Activated T-cell treated with anti-CD3 and anti-CD28 coated beads for 48 hours (primary cell): ENCODE data around the gene PPP4R2.
"Not testable (repeated sequence)": the region's sequence is repeated elsewhere in the genome, so short reads cannot be mapped to it uniquely, and the experiment has no call there.

Experiments
- DNase-seq: peaks from one replicate; pipeline ENCODE4 v3.0.0-alpha.2; 2020; ENCODE audit warnings: low read depth

Gene PPP4R2

DNA sequence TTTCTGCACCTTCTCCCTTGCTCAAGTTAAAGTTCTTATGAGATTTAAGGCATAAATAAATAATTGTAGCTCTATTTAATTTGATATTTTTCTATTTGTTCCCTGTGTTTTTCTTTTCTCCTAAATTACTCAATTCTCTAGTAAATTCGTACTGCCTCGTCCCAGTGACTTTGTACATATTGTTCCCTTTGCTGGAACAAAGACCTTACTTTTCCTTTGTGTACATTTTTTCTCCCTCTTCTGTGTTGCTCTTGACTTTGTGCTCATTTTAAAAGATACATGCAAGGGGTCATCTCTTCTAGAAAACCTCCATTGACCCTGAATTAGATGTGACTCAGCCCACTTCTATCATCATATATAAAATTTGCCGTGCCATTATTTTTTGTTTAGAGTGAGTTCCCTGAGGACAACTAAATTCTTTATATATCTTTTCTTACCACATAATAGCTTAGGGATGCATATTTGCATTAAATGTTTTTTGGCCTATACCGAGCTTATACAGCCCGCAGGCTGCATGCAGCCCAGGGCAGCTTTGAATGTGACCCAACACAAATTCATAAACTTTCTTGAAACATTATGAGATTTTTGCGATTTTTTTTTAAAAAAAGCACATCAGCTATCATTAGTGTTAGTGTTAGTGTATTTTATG is 29.6 kb downstream of the PPP4R2 start:
- DNase-seq: no peak

DNA sequence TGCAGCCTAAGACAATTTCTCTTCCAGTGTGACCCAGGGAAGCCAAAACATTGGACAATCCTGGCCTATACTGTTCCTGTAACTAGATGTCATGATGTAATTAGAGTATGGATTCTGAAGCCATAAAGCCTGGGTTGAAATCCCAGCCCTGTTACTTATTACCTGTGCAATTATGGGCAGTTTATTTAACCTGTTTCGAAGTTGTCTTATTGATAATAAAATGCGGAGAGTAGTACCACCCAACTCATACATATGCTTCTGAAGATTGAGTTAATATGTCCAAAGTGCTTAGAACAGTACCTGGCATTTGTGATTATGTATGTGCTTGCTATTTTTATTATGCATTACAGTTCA is 30.1 kb downstream of the PPP4R2 start:
- DNase-seq: no peak

DNA sequence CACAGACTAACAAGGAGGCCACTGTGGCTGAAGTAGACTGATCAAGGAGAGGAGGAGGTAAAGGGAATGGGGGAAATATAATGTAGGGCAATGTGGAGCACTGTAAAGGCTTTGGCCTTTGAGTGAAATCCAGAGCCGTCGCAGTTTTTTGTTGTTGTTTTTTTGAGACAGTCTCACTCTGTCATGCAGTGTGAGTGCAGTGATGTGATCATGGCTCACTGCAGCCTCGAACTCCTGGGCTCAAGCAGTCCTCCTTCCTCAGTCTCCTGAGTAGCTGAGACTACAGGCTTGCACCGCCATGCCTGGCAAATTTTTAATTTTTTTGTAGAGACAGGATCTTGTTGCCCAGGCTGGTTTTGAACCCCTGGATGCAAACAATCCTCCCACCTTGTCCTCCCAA is 32.2 kb downstream of the PPP4R2 start:
- no peak for DNase-seq

DNA sequence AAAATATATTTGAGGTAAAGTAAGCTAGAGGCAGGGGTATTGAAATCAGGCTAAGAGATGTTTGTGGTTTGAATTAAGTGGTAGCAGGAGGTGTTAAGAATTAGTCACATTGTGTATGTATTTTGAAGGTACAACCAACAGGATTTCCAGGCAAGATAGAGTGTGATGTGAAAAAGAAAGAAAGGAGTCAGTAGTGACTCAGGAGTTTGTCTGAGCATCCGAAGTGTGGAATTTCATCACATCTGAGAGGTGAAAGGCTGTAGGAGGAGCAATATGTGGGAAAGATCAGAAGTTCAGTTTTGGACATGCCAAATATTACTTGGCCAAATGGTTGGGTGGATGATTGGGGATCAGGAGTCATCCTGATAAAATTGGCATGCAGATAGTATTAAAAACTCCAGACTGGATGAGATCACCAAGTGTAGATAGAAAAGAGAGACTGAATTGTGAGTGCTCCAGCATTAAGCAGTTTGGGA is 32.7 kb downstream of the PPP4R2 start:
- no peak for DNase-seq

DNA sequence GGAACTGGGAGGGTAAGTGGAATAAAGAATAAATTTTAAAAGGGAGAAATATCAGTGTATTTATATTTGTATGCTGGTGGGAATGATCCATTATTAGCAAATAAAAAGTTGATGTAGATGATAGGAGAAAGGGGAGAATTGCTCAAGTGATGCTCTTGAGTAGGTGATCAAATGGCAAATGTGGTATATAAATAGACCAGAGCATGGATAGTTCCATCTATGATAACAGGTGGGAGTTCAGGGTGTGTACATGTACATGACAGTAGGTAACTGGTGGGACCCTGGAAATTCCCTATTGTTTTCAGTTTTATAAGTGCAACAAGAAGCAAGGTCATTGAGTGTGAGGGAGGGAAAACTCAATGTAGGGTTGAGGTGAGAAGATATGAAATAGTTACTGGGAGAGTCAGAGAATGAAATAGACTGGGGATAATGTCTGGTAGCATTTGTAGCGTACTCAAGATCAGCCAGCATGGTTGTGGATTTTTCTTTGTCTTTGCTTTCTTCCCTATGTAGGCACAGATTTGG is 33.5 kb downstream of the PPP4R2 start:
- DNase-seq: no peak

DNA sequence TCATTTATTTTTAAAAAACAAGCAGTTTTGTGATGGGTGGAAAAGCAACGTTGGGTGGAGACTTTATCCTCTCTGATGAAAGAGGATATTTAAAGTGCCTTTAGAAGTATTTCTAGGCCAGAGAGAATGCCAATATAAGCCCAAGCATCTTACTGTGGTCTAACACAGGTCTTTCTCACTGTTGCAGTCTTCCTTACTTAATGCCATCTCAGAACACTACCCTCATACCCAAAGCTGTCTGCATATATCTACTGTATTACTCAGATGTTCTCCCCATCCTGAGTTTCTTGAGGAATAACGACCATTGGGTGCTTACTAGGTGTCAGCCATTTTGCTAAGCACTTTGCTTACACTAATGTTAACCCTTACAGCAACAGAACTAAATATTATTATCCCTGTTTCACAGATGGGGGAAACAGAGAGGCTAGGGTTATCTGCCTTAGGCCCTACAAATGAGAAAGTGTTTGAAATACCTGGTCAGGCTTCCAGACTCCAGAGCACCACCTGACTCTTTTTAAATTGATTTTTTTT is 35.0 kb downstream of the PPP4R2 start:
- DNase-seq: no peak

DNA sequence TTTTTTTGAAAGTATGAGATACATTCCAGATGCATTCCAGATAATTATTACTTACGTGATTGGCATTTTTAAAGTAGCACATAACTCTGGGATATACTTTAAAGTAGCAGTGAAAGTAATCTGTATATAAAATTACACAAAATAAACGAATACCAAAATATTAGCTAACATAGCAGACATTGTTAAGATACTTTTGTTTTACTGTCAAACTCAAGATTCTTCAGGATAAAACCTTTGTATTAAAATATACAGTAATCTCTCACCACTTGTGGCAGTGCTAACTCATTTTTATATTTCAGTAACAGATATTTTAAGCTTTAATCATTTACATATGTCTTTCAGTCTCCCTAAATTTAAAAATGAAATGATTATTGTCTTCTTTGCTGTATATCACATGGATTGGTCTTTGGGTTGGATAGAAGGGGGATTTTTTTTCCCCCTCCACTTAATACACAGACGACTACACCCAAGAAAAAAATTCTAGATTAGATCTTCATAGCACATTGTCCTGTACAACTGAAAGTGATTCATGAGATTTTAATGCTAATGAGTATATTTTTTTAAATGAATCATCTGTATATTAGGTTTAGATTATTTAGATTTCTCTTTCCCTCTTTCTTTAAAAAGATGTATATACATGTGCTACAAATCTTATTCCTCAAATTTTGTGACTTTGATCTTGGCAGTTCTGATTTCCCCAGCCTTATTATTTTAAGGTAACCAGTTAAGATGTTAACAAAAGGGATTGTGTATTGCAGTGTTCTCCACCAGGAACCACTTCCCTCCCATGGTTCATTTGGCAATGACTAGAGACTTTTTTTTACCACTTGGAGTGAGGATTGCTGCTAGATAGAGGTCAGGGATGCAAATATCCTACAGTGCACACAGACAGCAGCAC is 40.3 kb downstream of the PPP4R2 start:
- no peak for DNase-seq

DNA sequence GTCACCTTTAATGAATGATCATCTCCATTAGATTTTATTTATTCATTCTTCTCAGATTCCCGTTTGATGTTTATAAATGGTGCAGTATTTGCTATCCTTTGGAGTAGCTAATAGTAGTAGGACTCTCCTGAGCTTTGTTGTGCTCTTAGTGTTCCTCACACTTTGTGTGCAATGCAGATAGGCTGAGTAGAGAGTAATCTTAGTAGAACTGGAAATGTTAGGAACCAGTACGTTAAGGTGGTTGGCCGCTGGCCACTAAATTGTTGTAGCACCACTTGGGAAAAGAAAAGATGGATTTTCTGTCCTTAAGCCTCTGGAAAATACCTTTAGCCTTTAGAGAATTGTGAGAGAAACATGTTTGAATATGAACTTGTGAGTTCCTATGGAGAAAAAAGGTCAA is 44.9 kb downstream of the PPP4R2 start:
- no peak for DNase-seq

DNA sequence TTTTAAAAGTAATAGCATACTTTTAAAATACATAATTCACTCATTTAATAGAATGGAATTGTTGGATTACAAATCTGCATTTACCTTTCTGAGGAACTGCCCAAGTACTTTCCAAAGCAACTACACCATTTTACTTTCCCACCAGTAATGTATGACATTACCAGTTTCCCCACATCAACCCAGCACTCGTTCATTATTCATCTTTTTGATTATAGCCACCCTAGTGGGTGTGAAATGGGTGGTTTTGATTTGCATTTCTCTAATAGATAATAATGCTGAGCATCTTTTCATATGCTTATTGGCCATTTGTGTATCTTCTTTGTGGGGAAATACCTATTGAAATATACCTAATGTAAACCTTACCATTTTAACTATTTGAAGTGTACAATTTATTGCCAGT is 46.8 kb downstream of the PPP4R2 start:
- no peak for DNase-seq

DNA sequence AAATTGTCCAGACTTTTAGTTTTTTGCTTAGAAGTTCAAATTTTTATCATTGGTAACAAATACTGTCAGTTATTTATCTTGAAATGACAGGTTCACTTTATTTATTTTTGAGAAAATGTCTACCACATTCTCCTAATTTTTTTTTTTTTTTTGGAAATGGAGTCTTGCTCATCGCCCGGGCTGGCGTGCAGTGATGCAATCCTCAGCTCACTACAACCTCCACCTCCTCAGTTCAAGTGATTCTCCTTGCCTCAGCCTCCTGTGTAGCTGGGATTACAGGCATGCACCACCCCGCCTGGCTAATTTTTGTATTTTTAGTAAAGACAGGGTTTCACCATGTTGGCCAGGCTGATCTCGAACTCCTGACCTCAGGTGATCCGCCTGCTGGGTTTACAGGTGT is 48.8 kb downstream of the PPP4R2 start:
- no peak for DNase-seq

DNA sequence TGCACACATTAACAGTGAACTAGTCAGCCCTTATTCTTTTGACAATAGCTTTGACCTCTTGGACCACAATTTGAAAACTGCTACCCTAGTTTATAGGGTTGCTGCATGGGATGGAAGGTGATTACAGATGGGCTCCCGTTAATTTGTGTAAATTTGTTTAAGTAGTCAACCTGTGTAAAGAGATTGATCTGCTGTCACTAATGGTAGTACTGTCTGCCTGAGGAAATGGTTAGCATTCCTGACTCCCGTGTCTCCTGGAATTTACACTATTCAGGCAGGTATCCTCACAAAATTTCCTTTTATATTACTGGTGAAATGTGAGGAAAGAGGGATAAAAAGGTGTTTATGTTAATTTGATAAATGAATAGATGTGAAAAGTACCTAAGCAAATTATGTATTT is 49.6 kb downstream of the PPP4R2 start:
- no peak for DNase-seq

DNA sequence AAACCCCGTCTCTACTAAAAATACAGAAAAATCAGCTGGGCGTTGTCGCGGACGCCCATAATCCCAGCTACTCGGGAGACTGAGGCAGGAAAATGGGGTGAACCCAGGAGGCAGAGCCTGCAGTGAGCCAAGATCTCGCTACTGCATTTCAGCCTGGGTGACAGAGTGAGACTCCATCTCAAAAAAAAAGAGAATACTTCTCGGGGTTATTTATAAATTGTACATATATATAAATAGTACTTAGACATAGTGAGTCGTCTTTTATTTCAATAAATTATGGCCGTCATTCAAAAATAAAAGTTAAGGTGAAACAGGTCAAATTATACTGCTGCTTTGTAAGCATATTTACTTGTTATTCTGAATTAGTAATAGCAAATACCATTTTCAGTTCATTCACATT is 52.7 kb downstream of the PPP4R2 start:
- no peak for DNase-seq

DNA sequence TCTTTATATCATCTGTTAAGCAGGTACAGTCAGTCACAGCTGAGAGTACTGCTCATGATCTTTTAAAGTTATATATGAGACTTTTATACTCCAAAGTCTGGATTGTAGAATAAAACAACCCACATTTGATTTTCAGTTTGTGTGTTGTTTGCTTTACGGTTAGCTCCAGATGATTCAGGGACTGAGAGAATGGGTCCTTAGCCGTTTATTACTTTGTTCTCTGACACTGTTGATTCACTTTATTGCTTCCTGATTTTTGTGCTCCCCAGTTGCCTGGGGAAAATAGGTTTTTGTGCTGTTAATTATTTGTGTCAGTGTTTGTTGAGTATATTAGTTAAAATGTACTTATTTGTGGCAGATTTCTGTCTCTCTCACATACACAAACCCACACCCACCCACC is 56.2 kb downstream of the PPP4R2 start:
- DNase-seq: no peak

DNA sequence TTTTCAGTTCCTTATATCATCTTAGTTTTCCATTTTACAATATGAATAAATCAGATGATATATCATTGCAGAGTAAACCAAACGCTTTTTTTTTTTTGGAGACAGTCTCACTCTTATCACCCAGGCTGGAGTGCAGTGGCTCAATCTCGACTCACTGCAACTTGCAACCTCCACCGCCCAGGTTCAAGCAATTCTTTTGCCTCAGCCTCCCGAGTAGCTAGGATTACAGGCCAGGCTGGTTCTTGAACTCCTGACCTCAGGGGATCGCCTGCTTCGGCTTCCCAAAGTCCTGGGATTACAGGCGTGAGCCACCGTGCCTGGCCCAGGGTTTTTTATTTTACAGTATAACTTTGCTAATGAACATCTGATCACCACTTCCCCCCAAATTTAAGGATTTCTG is 59.0 kb downstream of the PPP4R2 start:
- DNase-seq: no peak

DNA sequence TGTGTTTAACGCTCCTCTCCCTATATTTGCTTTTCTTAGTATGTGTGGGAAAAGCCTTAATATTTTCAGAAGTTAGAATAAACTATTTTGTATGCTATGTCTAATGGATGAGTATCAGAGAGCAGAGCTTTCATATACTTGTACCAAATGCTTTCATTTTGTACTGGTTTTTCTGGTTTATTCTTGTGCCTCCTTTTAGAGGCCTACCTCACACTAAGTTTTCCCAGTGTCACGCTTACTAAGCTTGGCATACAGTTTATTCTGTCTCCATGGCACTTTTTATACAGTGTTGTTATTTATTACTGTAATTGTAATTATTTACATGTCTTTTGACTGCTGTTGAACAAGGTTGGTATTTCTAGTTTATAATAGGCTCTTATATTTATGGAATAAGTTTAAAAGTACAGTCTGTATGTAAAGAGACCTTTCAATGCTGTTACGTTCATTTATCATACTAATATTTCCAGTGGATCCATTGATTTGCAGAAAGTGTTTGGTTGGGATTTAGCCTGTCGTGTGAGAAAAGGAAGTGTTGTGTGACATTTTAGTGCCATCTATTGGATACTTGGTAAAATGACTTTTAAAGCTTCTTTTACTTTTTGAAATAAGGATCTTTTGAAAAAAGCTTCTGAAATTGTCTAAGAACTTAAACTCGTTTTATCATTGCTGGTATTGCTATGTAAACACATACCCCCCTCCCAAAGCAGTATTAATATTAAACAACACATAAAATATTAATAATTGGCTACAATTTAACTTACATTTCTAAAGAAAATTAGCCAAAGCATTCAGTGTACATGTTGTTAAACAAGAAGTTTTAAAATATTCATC is 59.6 kb downstream of the PPP4R2 start:
- no peak for DNase-seq

DNA sequence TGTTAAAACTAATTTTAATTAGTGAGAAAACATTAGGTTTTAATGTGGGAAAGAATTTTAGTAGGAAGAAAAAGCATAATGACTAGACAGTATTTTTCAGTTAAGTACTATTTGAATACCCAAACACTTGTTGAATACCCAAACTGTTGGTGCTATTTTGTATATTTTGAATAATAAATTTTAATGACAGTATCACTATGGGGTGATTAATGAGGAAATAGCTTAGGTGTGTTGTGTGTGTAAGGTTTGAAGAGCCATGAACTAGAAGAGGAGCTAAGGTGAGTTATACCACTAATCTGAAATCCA is 60.2 kb downstream of the PPP4R2 start:
- no peak for DNase-seq

DNA sequence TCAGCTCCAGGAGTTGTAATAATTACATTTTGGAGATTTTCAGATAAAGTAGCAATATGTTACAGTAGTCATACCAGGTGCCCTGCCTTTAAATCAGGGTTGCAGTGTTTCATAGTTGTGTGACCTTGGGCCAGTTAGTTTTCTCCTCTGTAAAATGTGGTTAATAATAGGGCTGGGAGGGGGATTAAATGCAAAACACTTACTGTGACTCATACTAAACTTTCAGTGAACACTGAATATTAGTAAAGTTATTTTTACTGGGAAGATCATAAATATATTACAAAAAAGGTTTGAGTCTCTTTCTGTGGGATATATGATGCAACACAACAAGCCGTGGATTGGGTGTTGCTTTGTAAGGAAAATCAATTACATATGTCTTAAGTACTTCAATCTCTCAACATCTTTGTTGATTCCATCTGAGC is 63.7 kb downstream of the PPP4R2 start:
- no peak for DNase-seq

DNA sequence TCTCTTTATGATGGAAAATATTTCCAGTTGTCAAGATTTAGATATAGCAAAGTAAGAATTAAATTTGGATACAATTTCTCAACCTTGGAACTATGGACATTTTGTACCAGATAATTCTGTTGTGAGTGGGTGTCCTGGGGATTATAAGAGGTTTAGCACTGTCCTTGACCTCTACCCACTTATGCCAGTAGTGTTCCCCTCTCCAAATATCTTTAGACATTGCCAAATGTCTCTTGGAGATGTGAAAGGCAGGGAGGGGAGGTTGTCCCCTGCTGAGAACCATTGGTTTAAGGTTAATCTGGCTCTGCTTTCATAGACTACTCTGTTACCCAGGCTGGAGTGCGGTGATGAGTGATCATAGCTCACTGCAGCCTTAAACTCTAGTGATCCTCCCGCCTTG is 64.8 kb downstream of the PPP4R2 start, which contains the start of gene EBLN2:
TSS of gene EBLN2 (plus strand) at position 244 of the 400 bp plus-strand sequence. CDS start 423 bp downstream, outside the sequence.
- no peak for DNase-seq

DNA sequence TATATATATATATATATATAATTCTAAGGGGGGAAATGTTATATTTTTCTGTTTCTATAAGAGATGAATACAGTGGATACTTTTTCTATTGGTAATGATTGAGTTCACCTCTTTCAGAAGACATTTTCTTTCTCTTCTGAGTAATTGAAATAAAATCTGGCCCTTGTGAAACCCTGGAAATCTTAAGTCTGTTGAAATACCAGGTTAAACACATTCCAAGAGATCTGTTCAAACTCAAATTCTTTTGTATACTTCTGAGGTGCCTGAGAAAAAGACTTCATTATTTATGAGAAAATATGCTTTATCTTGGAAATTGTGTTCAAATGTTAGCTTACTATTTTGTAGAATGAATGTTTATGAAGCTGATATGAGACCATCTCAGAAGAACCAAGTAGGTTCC is 69.6 kb downstream of the PPP4R2 start:
- DNase-seq: not testable (repeated sequence)

DNA sequence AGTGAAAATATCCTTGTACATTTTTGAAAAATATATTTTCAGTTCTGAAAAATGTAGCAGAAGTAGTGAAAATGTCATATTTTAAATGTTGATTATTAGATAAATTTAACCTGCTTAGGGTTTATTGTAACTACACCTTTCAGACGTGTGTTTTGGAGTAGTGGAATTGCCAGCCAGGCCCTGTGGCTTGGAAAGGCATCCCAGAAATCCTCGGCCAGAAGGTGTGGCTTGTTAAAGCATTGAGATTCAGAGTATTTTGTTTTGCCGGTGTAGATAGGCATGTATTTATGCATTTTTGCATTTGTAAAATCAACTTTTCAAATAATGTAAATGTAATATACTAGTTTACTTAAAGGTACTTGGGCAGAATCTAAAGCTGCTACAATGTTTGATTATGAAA is 71.8 kb downstream of the PPP4R2 start:
- DNase-seq: no peak

DNA sequence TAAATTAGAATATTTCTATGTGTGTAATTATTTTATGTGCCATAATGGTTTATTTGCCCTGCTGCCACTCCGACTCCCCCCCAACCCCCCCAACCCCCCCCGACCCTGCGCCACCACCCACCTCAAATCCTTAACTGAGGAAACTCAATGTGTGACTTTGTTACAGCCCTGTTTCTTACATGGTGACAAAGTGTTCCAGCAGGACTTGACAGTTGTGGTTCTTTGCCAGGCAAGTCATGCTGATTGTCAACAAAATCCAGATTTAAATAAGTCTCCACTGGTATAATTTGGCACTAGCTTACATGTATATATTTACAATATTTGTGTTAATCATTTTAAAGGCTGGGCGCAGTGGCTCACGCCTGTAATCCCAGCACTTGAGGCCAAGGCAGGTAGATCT is 72.6 kb downstream of the PPP4R2 start:
- DNase-seq: no peak

DNA sequence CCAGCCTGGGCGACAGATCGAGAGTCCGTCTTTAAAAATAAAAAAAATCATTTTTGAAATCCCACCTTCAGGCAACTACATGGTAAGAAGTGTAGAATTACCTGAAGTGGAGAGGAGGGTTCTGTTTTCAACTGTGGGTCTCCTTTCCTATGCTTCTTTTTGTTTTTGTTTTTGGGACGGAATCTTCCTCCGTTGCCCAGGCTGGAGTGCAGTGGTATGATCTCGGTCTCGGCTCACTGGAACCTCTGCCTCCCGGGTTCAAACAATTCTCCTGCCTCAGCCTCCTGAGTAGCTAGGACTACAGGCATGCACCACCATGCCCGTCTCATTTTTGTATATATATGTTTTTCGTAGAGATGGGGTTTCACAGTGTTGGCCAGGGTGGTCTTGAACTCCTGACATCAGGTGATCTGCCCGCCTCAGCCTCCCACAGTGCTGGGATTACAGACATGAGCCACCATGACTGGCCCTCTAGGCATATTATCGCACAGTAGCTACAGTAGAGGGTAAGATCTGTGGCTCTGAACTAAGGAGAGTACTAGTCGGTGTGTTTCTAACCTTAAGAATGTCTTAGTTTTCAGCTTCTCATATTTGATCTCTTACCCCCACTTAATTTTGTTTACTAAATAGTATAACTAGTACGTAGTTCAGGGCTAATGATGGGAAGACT is 73.3 kb downstream of the PPP4R2 start:
- DNase-seq: no peak
